ENCODE results near the gene EPC2. TPM values are rescaled to one million over a fixed set of nuclear protein-coding genes. Genes with fewer than 3 reads are reported as not detected.

EPC2 gene
- total RNA-seq, 1 experiment from 2014 or later = 32.4 TPM

DNA sequence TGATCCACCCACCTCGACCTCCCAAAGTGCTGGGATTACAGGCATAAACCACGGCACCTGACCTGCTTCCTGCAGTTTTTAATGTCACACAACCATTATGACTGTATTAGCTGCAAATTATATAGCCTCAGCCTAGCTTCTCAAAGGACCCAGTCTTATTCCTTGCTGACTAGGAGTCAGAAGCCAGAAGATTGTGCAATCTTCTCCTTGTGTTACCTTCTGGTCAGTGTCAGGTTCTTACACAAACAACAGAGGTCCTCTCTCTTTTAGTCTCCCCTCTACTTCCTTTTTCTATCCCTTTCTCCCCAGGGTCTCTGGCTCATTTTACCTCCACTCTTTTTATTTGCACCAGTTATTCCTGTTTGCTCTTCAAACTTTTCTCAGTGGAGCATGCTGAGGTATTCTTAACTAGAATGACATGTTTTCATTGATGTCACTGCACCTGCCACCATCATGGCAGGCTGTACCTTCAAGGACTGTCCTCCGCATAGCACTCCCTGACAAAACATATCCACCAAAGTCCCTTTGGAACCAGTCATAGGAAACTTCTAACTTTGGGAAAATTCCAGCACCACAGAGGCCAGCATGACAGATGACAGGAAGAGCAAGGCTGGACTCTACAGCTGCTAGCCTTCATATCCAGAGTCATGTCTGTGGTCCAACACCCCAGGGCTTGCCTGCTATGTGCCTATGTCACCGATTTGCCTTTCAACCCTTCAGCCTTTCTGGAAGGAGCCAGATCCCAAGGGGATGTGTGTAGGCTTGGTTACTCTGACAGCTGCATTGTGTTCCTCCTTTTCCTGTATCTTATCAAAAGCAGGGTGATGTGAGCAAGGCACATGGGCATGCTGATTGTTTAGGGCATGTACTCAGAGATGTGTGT, 45.2 kb upstream of the EPC2 start:
- TF ChIP-seq EZH2 (IDR thresholded peaks at IDR 0.05; ENCODE audit: borderline replicate concordance, low read depth, low read length, poor library complexity, severe bottlenecking) = no peak
- BruUV-seq (replicated peaks) = no TSS peak
- CTCF ChIA-PET = no interaction called here

DNA sequence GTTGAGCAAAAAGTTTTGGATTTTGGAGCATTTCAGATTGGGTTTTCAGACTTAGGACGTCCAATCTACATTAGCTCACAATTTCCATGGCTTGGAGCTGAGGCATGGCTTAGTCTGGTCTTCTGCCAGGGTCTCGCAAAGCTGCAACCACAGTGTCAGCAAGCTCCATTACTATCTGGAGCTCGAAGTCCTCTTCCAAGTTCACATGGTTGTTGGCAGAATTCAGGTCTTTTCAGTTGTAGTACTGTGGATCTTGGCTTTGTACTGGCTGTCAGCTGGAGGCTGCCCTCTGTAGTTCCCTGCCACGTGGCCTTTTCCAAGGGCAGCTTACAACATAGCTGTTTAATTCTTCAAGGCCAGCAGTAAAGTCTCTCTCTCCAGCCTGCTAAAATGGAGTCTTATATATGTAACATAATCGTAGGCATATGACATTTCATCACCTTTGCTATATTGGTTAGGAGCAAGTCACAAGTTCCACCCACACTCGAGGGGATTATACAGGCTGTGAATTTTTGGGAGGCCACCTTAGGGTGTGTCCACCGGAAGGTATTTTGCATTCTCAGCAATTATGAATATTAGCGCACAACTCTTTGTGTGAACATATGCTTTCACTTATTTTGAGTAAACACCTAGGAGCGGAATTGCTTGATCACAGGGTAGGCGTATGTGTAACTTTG, 41.5 kb upstream of the EPC2 start:
- intact Hi-C loops (cut with micrococcal nuclease; ENCODE audit: unreplicated experiment) = no loop called here
- CTCF ChIA-PET = no interaction called here

More for the DNA sequence above, 45.2 kb upstream of the EPC2 start:
- H3K4me1 ChIP-seq (ENCODE audit: insufficient read depth, low read length, poor library complexity, severe bottlenecking) = no peaks in the 10 kb centered on the region
- peak; percentile 15 for DNase-seq (ENCODE audit: low spot score)
- intact Hi-C loops (cut with micrococcal nuclease; ENCODE audit: unreplicated experiment) = no loop called here
- no peaks in the 10 kb centered on the region for H3K36me3 ChIP-seq (ENCODE audit: insufficient read depth, low read length, poor library complexity, severe bottlenecking)
- POLR2A ChIA-PET (ENCODE audit: low non-redundant PET) = no interaction called here
- H3K27ac ChIP-seq (ENCODE audit: low read depth, low read length, poor library complexity, severe bottlenecking) = no peak overlapping the region
- H3K4me3 ChIP-seq (ENCODE audit: low read depth, low read length, poor library complexity, severe bottlenecking) = no peak overlapping the region
- H3K27me3 ChIP-seq (replicated peaks; ENCODE audit: insufficient read depth, low read depth, low read length, poor library complexity) = no peaks in the 10 kb centered on the region
- no peaks in the 10 kb centered on the region for H3K9me3 ChIP-seq (ENCODE audit: low read depth, low read length, poor library complexity, severe bottlenecking)

DNA sequence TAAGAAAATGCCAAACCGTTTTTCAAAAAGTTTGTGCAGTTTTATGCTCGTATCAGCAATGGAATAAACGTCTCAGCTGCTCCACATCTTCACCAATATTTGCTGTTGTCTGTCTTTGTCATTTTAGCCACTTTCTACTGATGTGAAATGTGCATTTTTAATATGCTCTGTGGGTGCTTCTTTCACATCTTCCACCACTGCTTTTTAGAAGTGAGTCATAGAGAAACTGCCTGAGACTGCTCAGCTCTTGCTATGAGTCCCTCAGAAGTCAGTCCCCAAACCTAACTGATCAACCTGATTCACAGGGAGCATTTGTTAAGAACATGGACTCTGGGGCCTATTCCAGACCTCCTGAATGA, 41.0 kb upstream of the EPC2 start:
- no peak overlapping the region for H3K4me3 ChIP-seq (ENCODE audit: low read depth, low read length, poor library complexity, severe bottlenecking)
- intact Hi-C loops (cut with micrococcal nuclease; ENCODE audit: unreplicated experiment) = no loop called here
- no peaks in the 10 kb centered on the region for H3K36me3 ChIP-seq (ENCODE audit: insufficient read depth, low read length, poor library complexity, severe bottlenecking)
- BruUV-seq (replicated peaks) = no TSS peak
- TF ChIP-seq, protein P1, sequence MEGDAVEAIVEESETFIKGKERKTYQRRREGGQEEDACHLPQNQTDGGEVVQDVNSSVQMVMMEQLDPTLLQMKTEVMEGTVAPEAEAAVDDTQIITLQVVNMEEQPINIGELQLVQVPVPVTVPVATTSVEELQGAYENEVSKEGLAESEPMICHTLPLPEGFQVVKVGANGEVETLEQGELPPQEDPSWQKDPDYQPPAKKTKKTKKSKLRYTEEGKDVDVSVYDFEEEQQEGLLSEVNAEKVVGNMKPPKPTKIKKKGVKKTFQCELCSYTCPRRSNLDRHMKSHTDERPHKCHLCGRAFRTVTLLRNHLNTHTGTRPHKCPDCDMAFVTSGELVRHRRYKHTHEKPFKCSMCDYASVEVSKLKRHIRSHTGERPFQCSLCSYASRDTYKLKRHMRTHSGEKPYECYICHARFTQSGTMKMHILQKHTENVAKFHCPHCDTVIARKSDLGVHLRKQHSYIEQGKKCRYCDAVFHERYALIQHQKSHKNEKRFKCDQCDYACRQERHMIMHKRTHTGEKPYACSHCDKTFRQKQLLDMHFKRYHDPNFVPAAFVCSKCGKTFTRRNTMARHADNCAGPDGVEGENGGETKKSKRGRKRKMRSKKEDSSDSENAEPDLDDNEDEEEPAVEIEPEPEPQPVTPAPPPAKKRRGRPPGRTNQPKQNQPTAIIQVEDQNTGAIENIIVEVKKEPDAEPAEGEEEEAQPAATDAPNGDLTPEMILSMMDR (conservative IDR thresholded peaks at IDR 0.05; ENCODE audit: low read depth, low read length) = no peak
- no peak for TF ChIP-seq EZH2 (IDR thresholded peaks at IDR 0.05; ENCODE audit: borderline replicate concordance, low read depth, low read length, poor library complexity, severe bottlenecking)
- no peaks in the 10 kb centered on the region for H3K4me1 ChIP-seq (ENCODE audit: insufficient read depth, low read length, poor library complexity, severe bottlenecking)
- DNase-seq (ENCODE audit: low spot score) = no peak
- ChIA-PET POLR2A (ENCODE audit: low non-redundant PET) (no interaction called here), CTCF (no interaction called here)
- H3K27me3 ChIP-seq (replicated peaks; ENCODE audit: insufficient read depth, low read depth, low read length, poor library complexity) = no peaks in the 10 kb centered on the region
- no peak overlapping the region for H3K27ac ChIP-seq (ENCODE audit: low read depth, low read length, poor library complexity, severe bottlenecking)
- H3K9me3 ChIP-seq (ENCODE audit: low read depth, low read length, poor library complexity, severe bottlenecking) = no peaks in the 10 kb centered on the region

More for the DNA sequence above, 41.5 kb upstream of the EPC2 start:
- no peak for DNase-seq (ENCODE audit: low spot score)
- no peaks in the 10 kb centered on the region for H3K9me3 ChIP-seq (ENCODE audit: low read depth, low read length, poor library complexity, severe bottlenecking)
- H3K27me3 ChIP-seq (replicated peaks; ENCODE audit: insufficient read depth, low read depth, low read length, poor library complexity) = no peaks in the 10 kb centered on the region
- no TSS peak for BruUV-seq (replicated peaks)
- no peak overlapping the region for H3K4me3 ChIP-seq (ENCODE audit: low read depth, low read length, poor library complexity, severe bottlenecking)
- no peak overlapping the region for H3K27ac ChIP-seq (ENCODE audit: low read depth, low read length, poor library complexity, severe bottlenecking)
- TF ChIP-seq, protein P1 (conservative IDR thresholded peaks at IDR 0.05; ENCODE audit: low read depth, low read length) = no peak
- TF ChIP-seq EZH2 (IDR thresholded peaks at IDR 0.05; ENCODE audit: borderline replicate concordance, low read depth, low read length, poor library complexity, severe bottlenecking) = no peak
- POLR2A ChIA-PET (ENCODE audit: low non-redundant PET) = no interaction called here
- no peaks in the 10 kb centered on the region for H3K4me1 ChIP-seq (ENCODE audit: insufficient read depth, low read length, poor library complexity, severe bottlenecking)
- no peaks in the 10 kb centered on the region for H3K36me3 ChIP-seq (ENCODE audit: insufficient read depth, low read length, poor library complexity, severe bottlenecking)
